Retinal pigment epithelial cell (primary cell): ENCODE data around the gene DDX10.

Experiments used
- DNase-seq: peaks from one replicate; pipeline ENCODE4 v3.0.0-alpha.2; 2010; ENCODE audit warnings: low read depth
- H3K4me3 ChIP-seq: 2 replicates; pipeline ENCODE4 v1.5.1; 2011; ENCODE audit warnings: mild to moderate bottlenecking, low read length, control low read depth, moderate library complexity
- CTCF ChIP-seq: conservative IDR thresholded peaks from 2 replicates; pipeline ENCODE4 v1.5.1; 2011; ENCODE audit warnings: low read depth, low read length, control low read depth, inconsistent platforms

The DDX10 gene

GRCh38 chr11:108664730-108665525 is at the start of gene DDX10:
DDX10 (plus strand) TSS chr11:108665069; CDS start chr11:108665154, 85 bp downstream.
- H3K4me3 ChIP-seq = peak within 1 kb of the TSS; percentile 68
- peak; percentile 95 for DNase-seq
- no peak for TF ChIP-seq CTCF

GRCh38 chr11:108616549-108616948 is 48.3 kb upstream of the DDX10 start:
- TF ChIP-seq CTCF = no peak
- DNase-seq = peak; percentile 83
- no peak overlapping the region for H3K4me3 ChIP-seq

- DNase-seq = no peak
- TF ChIP-seq CTCF = no peak
- no peak overlapping the region for H3K4me3 ChIP-seq
Measured at GRCh38 chr11:108617055-108617454, 47.8 kb upstream of the DDX10 start.

GRCh38 chr11:108618529-108618928 is 46.3 kb upstream of the DDX10 start:
- no peak for TF ChIP-seq CTCF
- no peak overlapping the region for H3K4me3 ChIP-seq
- DNase-seq = no peak

- DNase-seq = no peak
- TF ChIP-seq CTCF = no peak
- no peak overlapping the region for H3K4me3 ChIP-seq
Measured at GRCh38 chr11:108620958-108621772, 43.7 kb upstream of the DDX10 start.

GRCh38 chr11:108622341-108622740 is 42.5 kb upstream of the DDX10 start:
- no peak overlapping the region for H3K4me3 ChIP-seq
- DNase-seq = no peak
- no peak for TF ChIP-seq CTCF
